ENCODE data around the gene CACNG7. TPM values are rescaled to one million over a fixed set of nuclear protein-coding genes. Genes with fewer than 3 reads are reported as not detected.

Gene CACNG7
- total RNA-seq, 1 experiment from 2014 or later, result not detected

- Histone ChIP-seq H3K4me2 (ENCODE audit: low read length) (no peak overlapping the region), H3K4me1 (ENCODE audit: control insufficient read depth in 1 of 2, insufficient read depth in 2 of 2, low read length in 2 of 2) (no peaks in the 10 kb centered on the region), H3K36me3 (ENCODE audit: control insufficient read depth in 1 of 2, insufficient read depth in 2 of 2, low read length in 2 of 2) (no peaks in the 10 kb centered on the region), H2AFZ (ENCODE audit: low read depth, low read length, poor library complexity, severe bottlenecking) (no peak overlapping the region), H3K4me3 (replicated peaks in 1 of 2; ENCODE audit: low read depth in 1 of 2, low read length in 2 of 2) (no peak overlapping the region), H3K27ac (ENCODE audit: low read depth, low read length) (no peak overlapping the region), H3K27me3 (ENCODE audit: insufficient read depth, low read length) (peaks cover 3% of the 10 kb centered on the region; the same call in 1 of the 2 replicates), H3K9me2 (ENCODE audit: insufficient read depth) (no peaks in the 10 kb centered on the region), H3K9me3 (ENCODE audit: control insufficient read depth in 1 of 2, insufficient read depth in 1 of 2, low read depth in 1 of 2, low read length in 2 of 2) (no peaks in the 10 kb centered on the region), H3K9ac (ENCODE audit: low read length) (no peak overlapping the region), H3K79me2 (ENCODE audit: insufficient read depth, low read length) (no peaks in the 10 kb centered on the region), H4K20me1 (ENCODE audit: insufficient read depth) (no peaks in the 10 kb centered on the region)
- ChIA-PET RAD21 (ENCODE audit: low non-redundant PET in 1 of 2, low total read pairs in 2 of 2, uncharacterized antibody in 2 of 2, unreplicated experiment in 2 of 2) (no interaction called here), CTCF (no interaction called here), POLR2A (no interaction called here)
- DNase-seq (ENCODE audit: low read depth, low spot score), result no peak
- intact Hi-C loops (cut with micrococcal nuclease), result no loop called here
- no TSS peak for BruUV-seq (replicated peaks)
- no peak for ATAC-seq
- TF ChIP-seq ELF1 (IDR thresholded peaks at IDR 0.05; ENCODE audit: borderline replicate concordance, low read depth) (no peak), POLR2A (IDR thresholded peaks at IDR 0.05; ENCODE audit: borderline replicate concordance, extremely low read depth, insufficient read depth, insufficient read length) (no peak), SP1 (IDR thresholded peaks at IDR 0.05; ENCODE audit: low read depth) (no peak), CEBPB (IDR thresholded peaks at IDR 0.05; ENCODE audit: low read depth) (no peak), EZH2phosphoT487 (IDR thresholded peaks at IDR 0.05; ENCODE audit: borderline replicate concordance) (no peak)
Measured at GRCh38 chr19:53965091-53965490, 56.0 kb downstream of the CACNG7 start.

- ChIA-PET RAD21 (ENCODE audit: low non-redundant PET in 1 of 2, low total read pairs in 2 of 2, uncharacterized antibody in 2 of 2, unreplicated experiment in 2 of 2) (no interaction called here), CTCF (no interaction called here), POLR2A (no interaction called here)
- Histone ChIP-seq H3K9ac (ENCODE audit: low read length) (no peak overlapping the region), H3K27me3 (ENCODE audit: insufficient read depth, low read length) (no peaks in the 10 kb centered on the region), H3K4me2 (ENCODE audit: low read length) (no peak overlapping the region), H3K9me2 (ENCODE audit: insufficient read depth) (no peaks in the 10 kb centered on the region), H3K4me3 (replicated peaks in 1 of 2; ENCODE audit: low read depth in 1 of 2, low read length in 2 of 2) (no peak overlapping the region), H3K36me3 (ENCODE audit: control insufficient read depth in 1 of 2, insufficient read depth in 2 of 2, low read length in 2 of 2) (no peaks in the 10 kb centered on the region), H3K79me2 (ENCODE audit: insufficient read depth, low read length) (no peaks in the 10 kb centered on the region), H4K20me1 (ENCODE audit: insufficient read depth) (no peaks in the 10 kb centered on the region), H3K9me3 (ENCODE audit: control insufficient read depth in 1 of 2, insufficient read depth in 1 of 2, low read depth in 1 of 2, low read length in 2 of 2) (no peaks in the 10 kb centered on the region), H2AFZ (ENCODE audit: low read depth, low read length, poor library complexity, severe bottlenecking) (no peak overlapping the region), H3K27ac (ENCODE audit: low read depth, low read length) (no peak overlapping the region), H3K4me1 (ENCODE audit: control insufficient read depth in 1 of 2, insufficient read depth in 2 of 2, low read length in 2 of 2) (no peaks in the 10 kb centered on the region)
- no peak for DNase-seq (ENCODE audit: low read depth, low spot score)
- no TSS peak for BruUV-seq (replicated peaks)
- ATAC-seq, result no peak
- intact Hi-C loops (cut with micrococcal nuclease), result no loop called here
- TF ChIP-seq EGR1 (IDR thresholded peaks at IDR 0.05; ENCODE audit: low read depth) (no peak), YY1 (IDR thresholded peaks at IDR 0.05; ENCODE audit: extremely low read depth, insufficient replicate concordance, low read depth, low read length) (no peak), POLR2A (IDR thresholded peaks at IDR 0.05; ENCODE audit: borderline replicate concordance, extremely low read depth, insufficient read depth, insufficient read length) (no peak), FOSL1 (IDR thresholded peaks at IDR 0.05; ENCODE audit: low read depth) (no peak), TCF7L2 (IDR thresholded peaks at IDR 0.05; ENCODE audit: borderline replicate concordance, extremely low read depth, insufficient read depth, insufficient read length) (no peak), CTCF (IDR thresholded peaks at IDR 0.05 in 2 of 3, conservative IDR thresholded peaks at IDR 0.05 in 1 of 3; ENCODE audit: borderline replicate concordance in 1 of 3, insufficient read depth in 1 of 3, low read depth in 2 of 3, low read length in 2 of 3) (no peak), ELF1 (IDR thresholded peaks at IDR 0.05; ENCODE audit: borderline replicate concordance, low read depth) (no peak), POLR2AphosphoS5 (IDR thresholded peaks at IDR 0.05; ENCODE audit: low read depth, low read length) (no peak), SRF (IDR thresholded peaks at IDR 0.05; ENCODE audit: low read depth) (no peak), CEBPB (IDR thresholded peaks at IDR 0.05; ENCODE audit: low read depth) (no peak), ATF3 (IDR thresholded peaks at IDR 0.05) (no peak), SIN3A (IDR thresholded peaks at IDR 0.05; ENCODE audit: low read depth) (no peak), REST (IDR thresholded peaks at IDR 0.05; ENCODE audit: low read depth) (no peak), EZH2phosphoT487 (IDR thresholded peaks at IDR 0.05; ENCODE audit: borderline replicate concordance) (no peak), ZFX (IDR thresholded peaks at IDR 0.05) (no peak)
Measured at GRCh38 chr19:53966931-53967330, 57.9 kb downstream of the CACNG7 start.

Data from HCT116 (cell line).